Fibroblast of the aortic adventitia (primary cell): ENCODE measurements around the gene SDCCAG8. TPM values are rescaled to one million over a fixed set of nuclear protein-coding genes. Genes with fewer than 3 reads are reported as not detected.
A peak's percentile ranks its signal among the peaks of the same experiment; 100 is the strongest.

Experiments used
- DNase-seq: peaks from one replicate; pipeline ENCODE4 v3.0.0-alpha.2; 2010; ENCODE audit warnings: low read depth
- H3K4me3 ChIP-seq: 2 replicates; pipeline ENCODE4 v1.5.1; 2011; ENCODE audit warnings: low read depth, mild to moderate bottlenecking, control low read depth, low read length, moderate library complexity
- total RNA-seq: library from RNA; depleted of rRNA; stranded (reverse); fragments of >200 nt; gene quantifications from 2 replicates; pipeline ENCODE4 v1.2.3, GENCODE V29; 2012; ENCODE audit warnings: low replicate concordance
- TF ChIP-seq, protein P1 (sequence below): IDR thresholded peaks from 2 replicates; pipeline ENCODE4 v1.5.1; 2011; ENCODE audit warnings: mild to moderate bottlenecking, low read length, control low read depth, inconsistent platforms; ENCODE audit not compliant: insufficient read depth

The SDCCAG8 gene
- total RNA-seq, 1 donor: 69.2 TPM

GRCh38 chr1:243258731-243259130 lies 2.9 kb downstream of the SDCCAG8 start:
- no peak overlapping the region for H3K4me3 ChIP-seq
- DNase-seq: no peak
- TF ChIP-seq, protein P1, sequence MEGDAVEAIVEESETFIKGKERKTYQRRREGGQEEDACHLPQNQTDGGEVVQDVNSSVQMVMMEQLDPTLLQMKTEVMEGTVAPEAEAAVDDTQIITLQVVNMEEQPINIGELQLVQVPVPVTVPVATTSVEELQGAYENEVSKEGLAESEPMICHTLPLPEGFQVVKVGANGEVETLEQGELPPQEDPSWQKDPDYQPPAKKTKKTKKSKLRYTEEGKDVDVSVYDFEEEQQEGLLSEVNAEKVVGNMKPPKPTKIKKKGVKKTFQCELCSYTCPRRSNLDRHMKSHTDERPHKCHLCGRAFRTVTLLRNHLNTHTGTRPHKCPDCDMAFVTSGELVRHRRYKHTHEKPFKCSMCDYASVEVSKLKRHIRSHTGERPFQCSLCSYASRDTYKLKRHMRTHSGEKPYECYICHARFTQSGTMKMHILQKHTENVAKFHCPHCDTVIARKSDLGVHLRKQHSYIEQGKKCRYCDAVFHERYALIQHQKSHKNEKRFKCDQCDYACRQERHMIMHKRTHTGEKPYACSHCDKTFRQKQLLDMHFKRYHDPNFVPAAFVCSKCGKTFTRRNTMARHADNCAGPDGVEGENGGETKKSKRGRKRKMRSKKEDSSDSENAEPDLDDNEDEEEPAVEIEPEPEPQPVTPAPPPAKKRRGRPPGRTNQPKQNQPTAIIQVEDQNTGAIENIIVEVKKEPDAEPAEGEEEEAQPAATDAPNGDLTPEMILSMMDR: no peak

GRCh38 chr1:243260221-243260880 lies 4.5 kb downstream of the SDCCAG8 start:
- TF ChIP-seq, protein P1: no peak
- H3K4me3 ChIP-seq: peak overlapping the region; percentile 2
- no peak for DNase-seq

GRCh38 chr1:243261390-243261789 lies 5.5 kb downstream of the SDCCAG8 start:
- DNase-seq: peak; percentile 88
- H3K4me3 ChIP-seq: no peak overlapping the region
- TF ChIP-seq, protein P1: no peak

GRCh38 chr1:243264717-243265116 lies 8.9 kb downstream of the SDCCAG8 start:
- no peak overlapping the region for H3K4me3 ChIP-seq
- DNase-seq: peak; percentile 78
- TF ChIP-seq, protein P1: no peak

- TF ChIP-seq, protein P1: no peak
- H3K4me3 ChIP-seq: no peak overlapping the region
- no peak for DNase-seq
Measured at GRCh38 chr1:243266231-243266630, 10.4 kb downstream of the SDCCAG8 start.

DNA sequence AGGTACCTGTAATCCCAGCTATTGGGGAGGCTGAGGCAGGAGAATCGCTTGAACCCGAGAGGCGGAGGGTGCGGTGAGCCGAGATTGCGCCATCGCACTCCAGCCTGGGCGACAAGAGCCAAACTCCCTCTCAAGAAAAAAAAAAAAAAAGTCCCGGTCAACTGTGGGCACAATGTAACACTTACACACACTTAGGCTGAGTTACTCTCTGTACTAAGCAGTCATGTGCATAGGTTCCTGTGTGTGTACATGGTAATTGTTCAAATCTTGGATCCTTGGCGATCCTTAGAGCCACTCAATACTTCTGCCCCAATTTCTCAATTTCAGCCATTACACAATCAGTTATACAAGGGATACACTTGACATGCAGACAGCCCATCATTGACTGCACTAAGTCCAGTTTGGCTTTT lies 11.6 kb downstream of the SDCCAG8 start:
- DNase-seq: no peak
- TF ChIP-seq, protein P1: no peak
- no peak overlapping the region for H3K4me3 ChIP-seq
